ENCODE measurements around the gene KRTAP13-2. TPM values are rescaled to one million over a fixed set of nuclear protein-coding genes. Genes with fewer than 3 reads are reported as not detected.

Gene KRTAP13-2
- not detected for total RNA-seq
- not detected for polyA plus RNA-seq
- long read RNA-seq, donor 1, result 0 reads
- long read RNA-seq, donor 2, result 0 reads
- long read RNA-seq, donor 3, result 0 reads

GRCh38 chr21:30372139-30372770, at the start of gene KRTAP13-2:
Gene KRTAP13-2, minus strand, starts transcription at chr21:30372271. Its CDS starts 58 bp downstream, at chr21:30372213.
- Histone ChIP-seq H3K27me3 (no peaks in the 10 kb centered on the region), H3K36me3 (no peaks in the 10 kb centered on the region), H3K9me3 (no peaks in the 10 kb centered on the region), H3K4me3 (no peak within 1 kb of the TSS), H3K4me1 (ENCODE audit: insufficient read depth) (no peaks in the 10 kb centered on the region), H3K27ac (no peak within 1 kb of the TSS)
- intact Hi-C loops (cut with DNase I), result no loop called here
- no peak for TF ChIP-seq CTCF (IDR thresholded peaks at IDR 0.05)
- TF ChIP-seq POLR2A (IDR thresholded peaks at IDR 0.05), result no peak
- TF ChIP-seq EP300 (IDR thresholded peaks at IDR 0.05), result no peak
- WGBS, 3 donors, result 80 to 89% (median 85%) methylated on average over 5 of the region's 5 CpGs
- no peak for DNase-seq

GRCh38 chr21:30415993-30416392, 43.9 kb upstream of the KRTAP13-2 start:
- no peaks in the 10 kb centered on the region for H3K4me1 ChIP-seq (ENCODE audit: insufficient read depth)
- TF ChIP-seq POLR2A (IDR thresholded peaks at IDR 0.05) (no peak), CTCF (IDR thresholded peaks at IDR 0.05) (no peak), EP300 (IDR thresholded peaks at IDR 0.05) (no peak)
- H3K27ac ChIP-seq, result no peak overlapping the region
- intact Hi-C loops (cut with DNase I), result no loop called here
- H3K4me3 ChIP-seq, result no peak overlapping the region
- DNase-seq, result no peak
- 77 to 80% (median 78%) methylated on average over 5 of the region's 5 CpGs for WGBS, 3 donors
- no peaks in the 10 kb centered on the region for H3K27me3 ChIP-seq
- no peaks in the 10 kb centered on the region for H3K9me3 ChIP-seq
- H3K36me3 ChIP-seq, result no peaks in the 10 kb centered on the region

- intact Hi-C loops (cut with DNase I), result no loop called here
- Histone ChIP-seq H3K36me3 (no peaks in the 10 kb centered on the region), H3K27me3 (no peaks in the 10 kb centered on the region), H3K4me3 (no peak overlapping the region), H3K4me1 (ENCODE audit: insufficient read depth) (no peaks in the 10 kb centered on the region), H3K27ac (no peak overlapping the region), H3K9me3 (peaks cover 0 to 2% of the 10 kb centered on the region in 2 donors)
- DNase-seq, result no peak
- TF ChIP-seq EP300 (IDR thresholded peaks at IDR 0.05) (no peak), CTCF (IDR thresholded peaks at IDR 0.05) (no peak), POLR2A (IDR thresholded peaks at IDR 0.05) (no peak)
- WGBS, 3 donors, result 25 to 31% (median 30%) methylated on average over 14 of the region's 14 CpGs
Observed at GRCh38 chr21:30408782-30409494, 36.9 kb upstream of the KRTAP13-2 start.

- intact Hi-C loops (cut with DNase I), result no loop called here
- Histone ChIP-seq H3K27ac (no peak within 1 kb of the TSS), H3K9me3 (no peaks in the 10 kb centered on the region), H3K4me3 (no peak within 1 kb of the TSS), H3K36me3 (no peaks in the 10 kb centered on the region), H3K4me1 (ENCODE audit: insufficient read depth) (no peaks in the 10 kb centered on the region), H3K27me3 (no peaks in the 10 kb centered on the region)
- no peak for DNase-seq
- WGBS, 3 donors, result 39 to 60% (median 44%) methylated on average over 4 of the region's 4 CpGs
- TF ChIP-seq CTCF (IDR thresholded peaks at IDR 0.05) (no peak), POLR2A (IDR thresholded peaks at IDR 0.05) (no peak), EP300 (IDR thresholded peaks at IDR 0.05) (no peak)
Observed at GRCh38 chr21:30395731-30396130, 23.7 kb upstream of the KRTAP13-2 start, which contains the start of gene KRTAP13-1. Gene KRTAP13-1, plus strand, starts transcription at chr21:30396031. Its CDS starts 56 bp downstream, at chr21:30396087.
